ENCODE measurements around the gene SEC14L5. TPM values are rescaled to one million over a fixed set of nuclear protein-coding genes. Genes with fewer than 3 reads are reported as not detected.

SEC14L5 gene
- total and polyA plus RNA-seq, 2 of the 4 experiments (the other 2 are of a cell fraction), result 0.07 TPM; not detected in 1

DNA sequence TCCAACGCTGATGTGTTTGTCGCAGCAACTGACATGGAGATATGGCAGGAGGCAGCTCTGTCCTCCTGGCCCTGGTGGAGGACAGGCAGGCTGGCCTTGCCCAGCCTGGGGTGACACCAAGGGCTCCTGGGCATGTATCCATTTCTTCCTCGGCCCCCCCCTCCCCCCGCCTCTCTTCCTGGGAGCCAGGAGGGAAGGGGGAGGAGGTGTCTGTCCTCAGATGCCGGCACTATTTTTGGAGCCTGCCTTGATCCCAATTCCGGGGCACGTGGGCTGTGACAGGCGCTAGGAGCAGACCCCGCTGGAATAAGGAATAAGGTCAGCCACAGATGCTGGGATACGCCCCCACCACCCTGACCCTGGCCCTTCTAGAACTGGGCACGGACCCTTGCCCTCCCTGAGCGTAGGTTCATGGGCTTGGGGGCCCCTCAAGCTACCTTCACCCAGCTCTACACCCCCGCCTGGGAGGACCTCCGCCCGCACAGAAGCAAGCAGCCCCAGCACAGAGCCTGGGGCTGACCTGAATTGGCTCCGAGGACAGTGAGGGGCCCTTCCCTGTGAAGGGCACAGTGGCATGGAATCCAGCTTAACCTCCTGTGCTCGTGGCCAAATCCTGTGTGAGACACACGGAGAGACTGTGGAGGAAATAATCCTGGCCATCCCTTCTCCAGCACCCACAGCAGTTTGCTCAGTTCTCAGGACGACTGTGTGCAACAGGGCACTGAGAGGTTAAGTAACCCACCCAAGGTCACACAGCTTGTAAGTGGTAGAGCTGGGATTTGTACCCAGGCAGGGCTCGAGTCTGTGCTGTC is 24.1 kb downstream of the SEC14L5 start:
- Histone ChIP-seq H3K9ac (ENCODE audit: low read depth, low read length) (no peak overlapping the region), H2AFZ (replicated peaks; ENCODE audit: low read length, poor library complexity) (peak overlapping the region; percentile 70), H3K27ac (ENCODE audit: insufficient read depth, low read length) (no peak overlapping the region), H2BK5ac (ENCODE audit: low read depth, low read length, poor library complexity, severe bottlenecking) (no peak overlapping the region), H2BK15ac (ENCODE audit: low read depth, low read length) (no peak overlapping the region), H3K56ac (ENCODE audit: extremely low read depth, insufficient read depth, low read length) (no peak overlapping the region), H3K27me3 (ENCODE audit: control insufficient read depth, insufficient read depth, low read length) (peaks cover 25% of the 10 kb centered on the region), H3K4me1 (ENCODE audit: control insufficient read depth, insufficient read depth, low read length) (no peaks in the 10 kb centered on the region), H3K4ac (ENCODE audit: low read depth, low read length) (no peak overlapping the region), H3K23ac (ENCODE audit: low read depth, low read length) (no peak overlapping the region), H3K9me3 (ENCODE audit: control insufficient read depth, insufficient read depth, low read length) (no peaks in the 10 kb centered on the region), H3K4me3 (ENCODE audit: insufficient read depth, low read depth, low read length) (no peak overlapping the region), H3K18ac (ENCODE audit: low read depth, low read length) (no peak overlapping the region), H3K9me1 (ENCODE audit: insufficient read depth, low read length) (no peaks in the 10 kb centered on the region), H2AK5ac (ENCODE audit: low read depth, low read length) (no peak overlapping the region), H3K79me1 (ENCODE audit: low read depth in 1 of 2, low read length in 2 of 2) (no peaks in the 10 kb centered on the region), H3K14ac (replicated peaks; ENCODE audit: low read depth, low read length) (no peak overlapping the region), H2BK20ac (ENCODE audit: low read depth, low read length) (no peak overlapping the region), H4K91ac (ENCODE audit: insufficient read depth, low read depth, low read length) (no peak overlapping the region), H3K4me2 (ENCODE audit: low read depth, low read length) (no peak overlapping the region), H3K36me3 (ENCODE audit: control insufficient read depth, insufficient read depth, low read length) (no peaks in the 10 kb centered on the region), H4K5ac (ENCODE audit: low read depth, low read length) (no peak overlapping the region), H2BK120ac (ENCODE audit: low read depth, low read length) (no peak overlapping the region), H2AK9ac (replicated peaks; ENCODE audit: low read depth, low read length, poor library complexity) (peak overlapping the region; percentile 16), H4K8ac (ENCODE audit: low read depth in 2 of 2, low read length in 2 of 2) (no peak overlapping the region), H4K20me1 (ENCODE audit: insufficient read depth, low read length) (no peaks in the 10 kb centered on the region)
- in situ Hi-C loops (cut with MboI; ENCODE audit: low sequenced_read_pairs) (no loop called here), intact Hi-C loops (cut with micrococcal nuclease) (no loop called here), dilution Hi-C loops (cut with HindIII; ENCODE audit: low sequenced_read_pairs, unreplicated experiment) (no loop called here)
- POLR2A ChIA-PET (ENCODE audit: unreplicated experiment), result no interaction called here
- no peak for DNase-seq
- CTCF ChIA-PET, result no interaction called here
- TF ChIP-seq BHLHE40 (IDR thresholded peaks at IDR 0.05; ENCODE audit: low read depth, low read length), result no peak
- no peak for TF ChIP-seq MAZ (IDR thresholded peaks at IDR 0.05; ENCODE audit: borderline replicate concordance, low read depth, low read length)
- TF ChIP-seq RCOR1 (IDR thresholded peaks at IDR 0.05; ENCODE audit: insufficient replicate concordance, low read length), result no peak
- no peak for TF ChIP-seq RFX5 (IDR thresholded peaks at IDR 0.05; ENCODE audit: low read depth, low read length)
- TF ChIP-seq, protein P1, sequence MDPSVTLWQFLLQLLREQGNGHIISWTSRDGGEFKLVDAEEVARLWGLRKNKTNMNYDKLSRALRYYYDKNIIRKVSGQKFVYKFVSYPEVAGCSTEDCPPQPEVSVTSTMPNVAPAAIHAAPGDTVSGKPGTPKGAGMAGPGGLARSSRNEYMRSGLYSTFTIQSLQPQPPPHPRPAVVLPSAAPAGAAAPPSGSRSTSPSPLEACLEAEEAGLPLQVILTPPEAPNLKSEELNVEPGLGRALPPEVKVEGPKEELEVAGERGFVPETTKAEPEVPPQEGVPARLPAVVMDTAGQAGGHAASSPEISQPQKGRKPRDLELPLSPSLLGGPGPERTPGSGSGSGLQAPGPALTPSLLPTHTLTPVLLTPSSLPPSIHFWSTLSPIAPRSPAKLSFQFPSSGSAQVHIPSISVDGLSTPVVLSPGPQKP (IDR thresholded peaks at IDR 0.05; ENCODE audit: borderline replicate concordance, low read depth, low read length), result no peak
- no peak for TF ChIP-seq CEBPB (IDR thresholded peaks at IDR 0.05; ENCODE audit: low read depth, low read length)
- no peak for TF ChIP-seq MXI1 (IDR thresholded peaks at IDR 0.05; ENCODE audit: borderline replicate concordance, low read depth, low read length)
- TF ChIP-seq, protein P2, sequence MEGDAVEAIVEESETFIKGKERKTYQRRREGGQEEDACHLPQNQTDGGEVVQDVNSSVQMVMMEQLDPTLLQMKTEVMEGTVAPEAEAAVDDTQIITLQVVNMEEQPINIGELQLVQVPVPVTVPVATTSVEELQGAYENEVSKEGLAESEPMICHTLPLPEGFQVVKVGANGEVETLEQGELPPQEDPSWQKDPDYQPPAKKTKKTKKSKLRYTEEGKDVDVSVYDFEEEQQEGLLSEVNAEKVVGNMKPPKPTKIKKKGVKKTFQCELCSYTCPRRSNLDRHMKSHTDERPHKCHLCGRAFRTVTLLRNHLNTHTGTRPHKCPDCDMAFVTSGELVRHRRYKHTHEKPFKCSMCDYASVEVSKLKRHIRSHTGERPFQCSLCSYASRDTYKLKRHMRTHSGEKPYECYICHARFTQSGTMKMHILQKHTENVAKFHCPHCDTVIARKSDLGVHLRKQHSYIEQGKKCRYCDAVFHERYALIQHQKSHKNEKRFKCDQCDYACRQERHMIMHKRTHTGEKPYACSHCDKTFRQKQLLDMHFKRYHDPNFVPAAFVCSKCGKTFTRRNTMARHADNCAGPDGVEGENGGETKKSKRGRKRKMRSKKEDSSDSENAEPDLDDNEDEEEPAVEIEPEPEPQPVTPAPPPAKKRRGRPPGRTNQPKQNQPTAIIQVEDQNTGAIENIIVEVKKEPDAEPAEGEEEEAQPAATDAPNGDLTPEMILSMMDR (conservative IDR thresholded peaks at IDR 0.05; ENCODE audit: low read depth, low read length), result no peak
- TF ChIP-seq RAD21 (IDR thresholded peaks at IDR 0.05; ENCODE audit: low read length), result no peak
- TF ChIP-seq FOS (IDR thresholded peaks at IDR 0.05; ENCODE audit: low read depth, low read length), result no peak
- no peak for TF ChIP-seq NFE2L2 (IDR thresholded peaks at IDR 0.05; ENCODE audit: low read depth, low read length)
- TF ChIP-seq, protein P3, sequence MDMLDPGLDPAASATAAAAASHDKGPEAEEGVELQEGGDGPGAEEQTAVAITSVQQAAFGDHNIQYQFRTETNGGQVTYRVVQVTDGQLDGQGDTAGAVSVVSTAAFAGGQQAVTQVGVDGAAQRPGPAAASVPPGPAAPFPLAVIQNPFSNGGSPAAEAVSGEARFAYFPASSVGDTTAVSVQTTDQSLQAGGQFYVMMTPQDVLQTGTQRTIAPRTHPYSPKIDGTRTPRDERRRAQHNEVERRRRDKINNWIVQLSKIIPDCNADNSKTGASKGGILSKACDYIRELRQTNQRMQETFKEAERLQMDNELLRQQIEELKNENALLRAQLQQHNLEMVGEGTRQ (IDR thresholded peaks at IDR 0.05; ENCODE audit: low read depth, low read length), result no peak
- TF ChIP-seq POLR2A (IDR thresholded peaks at IDR 0.05; ENCODE audit: low read depth, low read length), result no peak
- peak; percentile 17; the same call in 1 of the 2 replicates for ATAC-seq (ENCODE audit: low read depth)
- 27% methylated on average over 4 of the region's 20 CpGs; no CpG with 5 or more reads in 1 of the 2 experiments for WGBS, 2 experiments (ENCODE audit: extremely low coverage in 2 of 2, insufficient read length in 1 of 2)
- no TSS peak for BruUV-seq (replicated peaks)
